Measurements from ENCODE around the gene RASL10B. TPM values are rescaled to one million over a fixed set of nuclear protein-coding genes. Genes with fewer than 3 reads are reported as not detected.

The RASL10B gene
- total and polyA plus RNA-seq, 10 donors, result 0.09 to 0.74 (median 0.29) TPM; not detected in 1

DNA sequence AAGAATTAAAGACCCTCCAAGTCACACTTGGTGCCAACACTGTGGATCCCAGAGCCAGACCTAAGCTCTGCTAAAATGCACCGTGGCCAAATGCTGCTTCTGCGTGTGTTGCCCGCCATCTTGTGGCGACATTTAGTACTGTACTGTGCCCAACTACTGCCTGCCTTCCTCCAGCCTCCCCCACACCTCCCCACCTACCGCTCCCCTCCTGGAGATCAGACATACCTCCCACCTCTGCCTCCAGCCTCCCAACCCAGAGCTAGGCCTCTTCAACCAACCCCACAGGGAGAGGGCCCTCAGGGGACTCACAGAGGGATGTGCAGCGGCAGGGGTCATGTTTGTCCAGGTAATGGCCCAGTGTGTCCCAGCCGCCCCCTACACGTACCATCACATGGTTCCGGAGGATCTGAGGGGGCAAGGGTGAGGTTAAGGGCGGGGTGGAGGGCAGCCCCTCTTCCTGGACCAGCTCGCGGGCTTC lies 16.1 kb downstream of the RASL10B start:
- H3K9me3 ChIP-seq, result no peaks in the 10 kb centered on the region
- no peak overlapping the region for H3K27ac ChIP-seq
- peak; percentile 85 for DNase-seq
- no peaks in the 10 kb centered on the region for H3K36me3 ChIP-seq
- peaks cover 4 to 95% (median 39%) of the 10 kb centered on the region in 7 donors for H3K27me3 ChIP-seq (replicated peaks in 1 of 7)
- 37 to 44% (median 41%) methylated on average over 11 to 12 of the region's 12 CpGs for WGBS, 5 donors
- H3K4me3 ChIP-seq, result no peak overlapping the region
- intact Hi-C loops (cut with DNase I; ENCODE audit: low total_unique reads), result loop anchor here (2.0 to 10.0 kb wide), 3 partner anchors 135 to 583 kb away; no protein-coding TSS in a partner anchor
- TF ChIP-seq POLR2AphosphoS5 (IDR thresholded peaks at IDR 0.05) (no peak), POLR2A (IDR thresholded peaks at IDR 0.05) (no peak)
- TF ChIP-seq, protein P1, sequence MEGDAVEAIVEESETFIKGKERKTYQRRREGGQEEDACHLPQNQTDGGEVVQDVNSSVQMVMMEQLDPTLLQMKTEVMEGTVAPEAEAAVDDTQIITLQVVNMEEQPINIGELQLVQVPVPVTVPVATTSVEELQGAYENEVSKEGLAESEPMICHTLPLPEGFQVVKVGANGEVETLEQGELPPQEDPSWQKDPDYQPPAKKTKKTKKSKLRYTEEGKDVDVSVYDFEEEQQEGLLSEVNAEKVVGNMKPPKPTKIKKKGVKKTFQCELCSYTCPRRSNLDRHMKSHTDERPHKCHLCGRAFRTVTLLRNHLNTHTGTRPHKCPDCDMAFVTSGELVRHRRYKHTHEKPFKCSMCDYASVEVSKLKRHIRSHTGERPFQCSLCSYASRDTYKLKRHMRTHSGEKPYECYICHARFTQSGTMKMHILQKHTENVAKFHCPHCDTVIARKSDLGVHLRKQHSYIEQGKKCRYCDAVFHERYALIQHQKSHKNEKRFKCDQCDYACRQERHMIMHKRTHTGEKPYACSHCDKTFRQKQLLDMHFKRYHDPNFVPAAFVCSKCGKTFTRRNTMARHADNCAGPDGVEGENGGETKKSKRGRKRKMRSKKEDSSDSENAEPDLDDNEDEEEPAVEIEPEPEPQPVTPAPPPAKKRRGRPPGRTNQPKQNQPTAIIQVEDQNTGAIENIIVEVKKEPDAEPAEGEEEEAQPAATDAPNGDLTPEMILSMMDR (IDR thresholded peaks at IDR 0.05 in 8 of 11, conservative IDR thresholded peaks at IDR 0.05 in 3 of 11), result peak; percentile 79 to 97 (median 92)
- H3K4me1 ChIP-seq, result peaks cover 0 to 21% (median 9%) of the 10 kb centered on the region in 6 donors

DNA sequence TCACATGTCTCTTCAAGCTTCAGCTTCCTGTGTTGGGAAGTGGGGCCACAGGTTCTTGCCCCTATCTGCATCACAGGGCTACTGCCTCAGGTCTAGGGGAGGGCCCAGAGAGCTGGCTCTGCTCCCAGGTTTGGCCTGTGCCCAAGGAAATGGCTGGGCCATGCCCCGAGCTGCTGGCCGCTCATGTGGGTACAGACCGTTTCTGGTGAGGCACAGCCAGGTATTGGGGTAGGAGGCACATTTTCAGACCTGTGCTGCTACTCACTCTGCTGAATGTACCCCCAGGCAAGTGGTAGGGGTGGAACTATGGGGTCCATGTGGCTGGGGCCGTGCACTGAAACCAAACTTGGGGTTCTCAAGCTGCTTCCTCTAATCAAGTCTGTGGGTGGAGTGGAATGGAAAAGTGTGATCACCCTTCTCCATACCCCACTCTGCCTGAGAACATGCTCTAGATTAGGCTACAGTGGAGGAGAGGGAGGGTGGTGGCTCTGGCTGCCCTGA lies 17.0 kb downstream of the RASL10B start:
- DNase-seq, result no peak
- no peak overlapping the region for H3K4me3 ChIP-seq
- no peaks in the 10 kb centered on the region for H3K9me3 ChIP-seq
- peaks cover 4 to 95% (median 32%) of the 10 kb centered on the region in 7 donors for H3K27me3 ChIP-seq (replicated peaks in 1 of 7)
- 24 to 48% (median 28%) methylated on average over 1 to 4 of the region's 4 CpGs for WGBS, 5 donors
- no peak for TF ChIP-seq POLR2AphosphoS5 (IDR thresholded peaks at IDR 0.05)
- TF ChIP-seq POLR2A (IDR thresholded peaks at IDR 0.05), result no peak
- TF ChIP-seq, protein P1 (IDR thresholded peaks at IDR 0.05 in 8 of 11, conservative IDR thresholded peaks at IDR 0.05 in 3 of 11), result no peak
- intact Hi-C loops (cut with DNase I; ENCODE audit: low total_unique reads), result loop anchor here (10.0 kb wide), 2 partner anchors 434 to 584 kb away; no protein-coding TSS in a partner anchor
- no peaks in the 10 kb centered on the region for H3K36me3 ChIP-seq
- H3K27ac ChIP-seq, result no peak overlapping the region
- peaks cover 0 to 25% (median 11%) of the 10 kb centered on the region in 6 donors for H3K4me1 ChIP-seq

DNA sequence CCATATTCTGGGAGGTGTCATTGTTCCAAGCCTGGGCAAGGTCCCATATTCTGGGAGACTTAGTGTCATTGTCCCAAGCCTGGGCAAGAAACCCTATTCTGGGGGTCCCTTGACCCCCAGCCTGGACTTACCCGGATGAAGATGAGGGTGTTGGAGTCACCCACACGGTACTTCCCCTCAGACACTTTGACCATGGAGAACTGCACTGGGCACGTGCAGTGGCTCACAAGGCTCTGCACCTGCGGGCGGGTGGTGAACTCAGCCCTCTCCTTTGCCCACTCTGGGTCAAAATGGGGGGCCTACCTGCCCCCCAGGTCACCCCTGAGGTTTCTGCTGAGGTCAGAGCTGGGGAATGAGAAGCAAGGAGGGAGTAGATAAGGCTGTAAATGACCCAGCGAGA lies 17.5 kb downstream of the RASL10B start:
- peaks cover 4 to 89% (median 32%) of the 10 kb centered on the region in 7 donors for H3K27me3 ChIP-seq (replicated peaks in 1 of 7)
- DNase-seq, result no peak
- no peak overlapping the region for H3K27ac ChIP-seq
- 56 to 85% (median 79%) methylated on average over 6 of the region's 6 CpGs for WGBS, 5 donors
- no peaks in the 10 kb centered on the region for H3K36me3 ChIP-seq
- H3K9me3 ChIP-seq, result no peaks in the 10 kb centered on the region
- peaks cover 0 to 25% (median 11%) of the 10 kb centered on the region in 6 donors for H3K4me1 ChIP-seq
- intact Hi-C loops (cut with DNase I; ENCODE audit: low total_unique reads), result loop anchor here (10.0 kb wide), 2 partner anchors 434 to 584 kb away; no protein-coding TSS in a partner anchor
- TF ChIP-seq POLR2AphosphoS5 (IDR thresholded peaks at IDR 0.05), result no peak
- TF ChIP-seq, protein P1 (IDR thresholded peaks at IDR 0.05 in 8 of 11, conservative IDR thresholded peaks at IDR 0.05 in 3 of 11), result no peak
- TF ChIP-seq POLR2A (IDR thresholded peaks at IDR 0.05), result no peak
- no peak overlapping the region for H3K4me3 ChIP-seq
